ENCODE measurements around the gene TMEM213. TPM values are rescaled to one million over a fixed set of nuclear protein-coding genes. Genes with fewer than 3 reads are reported as not detected.

Gene TMEM213
- total RNA-seq, 4 donors from 2014 or later = 0.25 TPM; not detected in 3

DNA sequence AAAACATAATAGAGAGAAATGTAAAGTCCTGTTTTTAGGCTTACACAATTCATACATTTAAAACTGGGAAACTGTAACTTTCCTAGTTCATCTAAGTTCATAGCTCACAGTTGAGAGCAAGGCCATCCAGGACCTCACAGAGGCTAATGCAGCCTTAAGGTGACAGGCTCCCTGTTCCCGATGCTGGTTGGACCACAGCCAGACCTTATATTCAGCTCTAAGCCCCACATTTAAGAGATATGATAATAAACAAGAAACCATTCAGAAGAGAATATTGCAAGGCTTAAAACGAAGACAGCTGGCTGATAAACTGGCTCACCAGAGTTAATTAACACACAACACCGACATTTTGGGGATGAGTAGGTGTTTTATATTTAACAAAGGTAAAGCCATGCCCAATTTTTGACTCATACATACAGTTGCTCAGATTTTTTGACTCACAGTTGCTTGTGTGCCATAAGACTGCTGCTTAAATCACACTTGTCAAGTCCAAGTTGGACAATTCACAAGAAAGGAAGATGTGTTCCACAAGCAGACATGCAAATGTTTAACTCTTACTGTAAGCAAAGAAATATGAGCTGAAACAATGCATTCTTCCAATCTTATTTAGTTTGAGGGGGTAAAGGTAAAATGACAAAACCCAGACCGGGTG lies 41.1 kb upstream of the TMEM213 start:
- Histone ChIP-seq H3K4me3 (no peak overlapping the region), H3K9me3 (no peaks in the 10 kb centered on the region), H3K27ac (no peak overlapping the region), H3K36me3 (no peaks in the 10 kb centered on the region), H3K4me1 (no peaks in the 10 kb centered on the region), H3K27me3 (peaks cover 2% of the 10 kb centered on the region)
- no peak for TF ChIP-seq EP300 (IDR thresholded peaks at IDR 0.05)
- ATAC-seq = no peak
- 26 to 43% methylated on average over 4 of the region's 4 CpGs for WGBS, 2 donors (ENCODE audit: low coverage in 1 of 2)

DNA sequence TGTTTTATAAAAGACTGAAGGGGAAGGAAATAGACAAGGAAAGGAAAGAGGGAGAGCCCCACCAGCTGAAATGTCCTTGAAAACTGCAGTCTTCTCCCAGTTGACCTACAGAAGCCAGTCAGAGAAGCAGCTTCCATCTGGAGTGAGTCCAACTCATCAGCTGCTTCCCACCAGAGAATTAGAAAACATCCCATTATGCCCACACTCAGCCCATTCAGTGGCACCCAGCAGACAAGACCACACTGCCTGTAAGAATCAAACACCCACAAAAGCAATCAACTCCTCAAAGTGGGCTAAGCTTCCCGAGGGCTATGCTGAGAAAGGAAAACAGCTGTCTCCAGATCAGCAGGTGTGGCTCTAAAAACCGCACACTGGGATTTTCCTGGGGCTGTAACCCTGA lies 29.6 kb upstream of the TMEM213 start:
- H3K27me3 ChIP-seq = peaks cover 7% of the 10 kb centered on the region
- 20% methylated on average over 2 of the region's 2 CpGs; no CpG with 5 or more reads in 1 of the 2 donors for WGBS, 2 donors (ENCODE audit: low coverage in 1 of 2)

DNA sequence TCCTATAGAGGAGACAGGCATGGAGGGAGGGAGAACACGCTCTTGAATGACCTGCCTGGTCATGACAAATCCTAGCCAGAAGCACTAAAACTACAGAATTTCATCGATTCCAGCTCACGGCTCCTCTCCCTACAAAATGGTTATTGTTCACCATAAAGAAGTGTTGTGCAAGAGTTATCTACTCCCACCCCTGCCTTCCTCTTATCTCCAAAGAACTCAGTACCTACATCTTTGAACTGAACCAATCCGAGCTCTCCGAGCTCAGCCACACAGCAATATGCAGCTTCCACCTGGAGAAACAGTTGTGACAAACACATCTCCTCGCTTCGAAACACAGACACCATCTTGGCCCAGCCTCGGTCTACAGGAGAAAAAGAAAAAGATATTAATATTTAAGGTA lies 26.9 kb upstream of the TMEM213 start:
- no peaks in the 10 kb centered on the region for H3K4me1 ChIP-seq
- H3K27ac ChIP-seq = no peak overlapping the region
- H3K27me3 ChIP-seq = peaks cover 18% of the 10 kb centered on the region
- TF ChIP-seq POLR2AphosphoS5 (IDR thresholded peaks at IDR 0.05) = no peak
- no peak for TF ChIP-seq CTCF (IDR thresholded peaks at IDR 0.05)
- TF ChIP-seq EP300 (IDR thresholded peaks at IDR 0.05) = no peak
- no peak for TF ChIP-seq POLR2A (IDR thresholded peaks at IDR 0.05)
- WGBS, 2 donors (ENCODE audit: low coverage in 1 of 2) = 79 to 91% methylated on average over 8 of the region's 8 CpGs
- H3K36me3 ChIP-seq = no peaks in the 10 kb centered on the region
- no peak for ATAC-seq
- H3K4me3 ChIP-seq = no peak overlapping the region
- H3K9me3 ChIP-seq = no peaks in the 10 kb centered on the region

More for the DNA sequence above, 29.6 kb upstream of the TMEM213 start:
- H3K4me3 ChIP-seq = no peak overlapping the region
- no peak overlapping the region for H3K27ac ChIP-seq
- TF ChIP-seq EP300 (IDR thresholded peaks at IDR 0.05) = no peak
- no peak for TF ChIP-seq CTCF (IDR thresholded peaks at IDR 0.05)
- TF ChIP-seq POLR2AphosphoS5 (IDR thresholded peaks at IDR 0.05) = no peak
- no peak for TF ChIP-seq POLR2A (IDR thresholded peaks at IDR 0.05)
- ATAC-seq = no peak
- H3K36me3 ChIP-seq = no peaks in the 10 kb centered on the region
- no peaks in the 10 kb centered on the region for H3K9me3 ChIP-seq
- H3K4me1 ChIP-seq = no peaks in the 10 kb centered on the region

DNA sequence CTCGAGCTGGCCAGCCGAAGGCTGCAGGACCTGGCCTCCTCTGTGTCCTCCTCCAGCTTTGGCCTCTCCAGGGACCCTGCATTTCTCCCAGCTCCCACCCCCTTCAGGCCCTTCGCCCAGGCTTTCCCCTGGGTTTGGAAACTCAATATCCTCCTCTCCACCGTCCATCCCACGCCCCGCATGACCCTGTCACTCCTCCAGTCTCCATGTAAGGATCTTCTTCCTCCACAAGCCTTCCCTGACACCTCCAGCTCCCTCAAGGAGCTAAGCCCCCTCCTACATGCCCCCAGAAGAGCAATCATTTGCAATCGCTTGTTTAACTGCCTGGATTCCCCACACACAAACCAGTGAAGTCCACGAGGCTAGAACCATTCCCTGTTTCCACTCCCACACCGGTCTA lies 24.6 kb upstream of the TMEM213 start:
- Histone ChIP-seq H3K27me3 (peaks cover 18% of the 10 kb centered on the region), H3K27ac (no peak overlapping the region), H3K36me3 (no peaks in the 10 kb centered on the region), H3K4me3 (no peak overlapping the region), H3K9me3 (no peaks in the 10 kb centered on the region), H3K4me1 (no peaks in the 10 kb centered on the region)
- WGBS, 2 donors (ENCODE audit: low coverage in 1 of 2) = 72% methylated on average over 9 of the region's 9 CpGs; no CpG with 5 or more reads in 1 of the 2 donors
- ATAC-seq = no peak
- no peak for TF ChIP-seq POLR2A (IDR thresholded peaks at IDR 0.05)
- TF ChIP-seq CTCF (IDR thresholded peaks at IDR 0.05) = no peak
- no peak for TF ChIP-seq EP300 (IDR thresholded peaks at IDR 0.05)
- no peak for TF ChIP-seq POLR2AphosphoS5 (IDR thresholded peaks at IDR 0.05)

- Histone ChIP-seq H3K4me3 (no peak overlapping the region), H3K9me3 (no peaks in the 10 kb centered on the region), H3K27ac (no peak overlapping the region), H3K27me3 (peaks cover 18% of the 10 kb centered on the region), H3K4me1 (no peaks in the 10 kb centered on the region), H3K36me3 (no peaks in the 10 kb centered on the region)
- no peak for ATAC-seq
- 20 to 46% methylated on average over 2 to 6 of the region's 12 CpGs for WGBS, 2 donors (ENCODE audit: low coverage in 1 of 2)
- TF ChIP-seq POLR2AphosphoS5 (IDR thresholded peaks at IDR 0.05) = no peak
- TF ChIP-seq POLR2A (IDR thresholded peaks at IDR 0.05) = no peak
- TF ChIP-seq EP300 (IDR thresholded peaks at IDR 0.05) = no peak
- no peak for TF ChIP-seq CTCF (IDR thresholded peaks at IDR 0.05)
Observed at GRCh38 chr7:138773817-138774216, 24.0 kb upstream of the TMEM213 start.

Data from gastroesophageal sphincter (tissue), 4 donors.